GOT3 (cell line): ENCODE results near the gene PDS5A.
"Not testable (repeated sequence)": the region's sequence is repeated elsewhere in the genome, so short reads cannot be mapped to it uniquely, and the experiment has no call there.

Experiments
- DNase-seq: peaks from one replicate; lab custom pipeline; 2025; ENCODE audit warnings: mixed read lengths; lab: John Stamatoyannopoulos, UW

The PDS5A gene

DNA sequence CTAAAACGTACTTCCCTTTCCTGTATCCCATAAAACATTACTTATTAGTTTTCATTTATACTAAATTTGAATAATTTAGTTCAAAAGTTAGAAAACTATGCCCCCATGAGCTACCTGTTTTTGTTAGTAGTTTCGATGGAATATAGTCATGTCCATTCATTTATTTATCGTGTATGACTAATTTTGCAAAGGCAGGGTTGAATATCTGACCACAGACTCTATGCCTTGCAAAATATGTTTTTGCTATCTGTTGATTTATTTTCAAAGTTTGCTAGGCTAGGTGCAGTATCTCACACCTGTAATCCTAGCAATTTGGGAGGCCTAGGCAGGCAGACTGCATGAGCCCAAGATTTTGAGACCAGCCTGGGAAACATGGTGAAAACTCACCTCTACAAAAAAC, 78.4 kb downstream of the PDS5A start:
- DNase-seq = no peak

DNA sequence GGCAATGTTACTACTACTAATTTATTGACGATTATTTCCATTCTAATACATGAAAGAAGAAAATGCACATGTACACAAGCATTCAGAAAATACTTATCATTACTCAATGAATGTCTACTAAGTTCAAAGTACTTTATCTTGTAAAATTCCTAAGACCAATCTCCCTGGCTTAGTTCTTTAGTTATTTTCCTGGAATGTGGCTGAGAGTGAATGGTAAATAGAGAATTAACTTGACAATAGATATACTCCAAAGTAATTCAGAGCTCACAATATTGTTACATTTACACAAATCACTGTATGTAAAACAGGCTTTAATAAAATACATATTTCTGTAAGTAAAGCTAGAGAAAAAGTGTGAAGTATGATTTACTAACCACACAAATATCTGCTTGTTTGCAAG, 79.7 kb downstream of the PDS5A start:
- DNase-seq = no peak

DNA sequence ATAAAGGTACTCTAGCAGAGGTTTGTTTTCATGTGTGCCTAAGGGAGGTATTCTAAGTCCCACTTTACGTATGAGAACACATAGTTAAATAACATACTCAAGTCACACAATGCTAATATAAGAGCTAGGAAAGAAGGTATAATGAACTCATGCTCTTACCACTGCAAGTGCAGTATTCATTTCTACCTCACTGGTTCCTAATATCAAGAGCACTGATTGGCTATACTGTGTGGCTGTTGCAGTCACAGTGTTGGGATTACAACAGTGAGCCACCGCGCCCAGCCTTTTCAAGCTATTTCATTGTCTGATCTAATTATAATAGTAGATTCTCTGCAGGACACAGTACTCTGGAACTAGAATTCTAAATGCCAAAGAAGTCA, 84.0 kb downstream of the PDS5A start:
- no peak for DNase-seq

DNA sequence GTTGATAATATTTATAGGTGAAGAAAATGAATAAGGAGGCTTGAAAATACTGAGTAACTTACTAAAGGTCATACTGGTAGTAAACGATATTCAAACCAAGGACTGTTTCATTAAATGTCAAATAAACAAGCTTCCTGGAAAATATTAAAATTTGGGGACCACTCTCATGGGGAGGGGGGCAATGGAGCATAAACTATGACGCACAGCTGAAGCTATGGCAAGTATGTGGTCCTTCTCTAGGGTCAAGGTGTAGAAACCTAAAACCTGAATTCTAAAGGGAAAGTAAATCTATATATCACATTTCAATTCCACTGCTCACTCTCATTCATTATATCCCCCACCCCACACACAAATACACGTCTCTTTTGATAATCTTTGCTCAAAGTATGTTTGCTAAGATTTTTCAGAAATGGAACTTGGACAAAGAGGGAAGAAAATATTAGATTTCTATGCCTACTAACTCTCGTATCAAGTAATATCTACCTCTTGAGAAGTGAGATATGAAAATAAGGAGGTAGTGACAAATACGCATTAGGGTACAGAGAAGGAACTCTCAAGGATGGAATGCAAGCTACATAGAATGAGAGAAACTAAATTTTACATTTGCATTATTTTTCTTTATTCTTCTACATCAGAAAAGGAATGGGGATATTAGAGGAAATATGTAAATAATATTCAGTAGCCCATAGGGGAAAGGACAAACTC, 84.6 kb downstream of the PDS5A start:
- DNase-seq = no peak

DNA sequence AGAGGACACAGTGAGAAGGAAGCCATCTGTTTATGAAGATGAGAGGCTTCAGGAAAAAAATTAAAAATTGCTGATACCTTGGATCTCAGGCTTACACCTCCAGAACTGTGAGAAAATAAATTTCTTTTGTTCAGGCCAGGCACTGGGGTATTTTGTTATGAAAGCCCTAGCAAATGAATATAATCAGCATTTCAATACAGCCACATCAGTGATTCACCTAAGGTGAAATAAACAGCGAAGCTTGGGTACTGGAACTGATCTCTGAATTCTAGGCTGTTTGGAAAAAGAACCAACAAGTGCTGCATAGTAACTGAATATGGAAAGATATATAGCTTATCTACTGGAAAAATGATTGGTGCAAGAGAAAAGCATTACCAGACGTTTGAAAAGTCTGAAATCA, 88.5 kb downstream of the PDS5A start:
- no peak for DNase-seq

DNA sequence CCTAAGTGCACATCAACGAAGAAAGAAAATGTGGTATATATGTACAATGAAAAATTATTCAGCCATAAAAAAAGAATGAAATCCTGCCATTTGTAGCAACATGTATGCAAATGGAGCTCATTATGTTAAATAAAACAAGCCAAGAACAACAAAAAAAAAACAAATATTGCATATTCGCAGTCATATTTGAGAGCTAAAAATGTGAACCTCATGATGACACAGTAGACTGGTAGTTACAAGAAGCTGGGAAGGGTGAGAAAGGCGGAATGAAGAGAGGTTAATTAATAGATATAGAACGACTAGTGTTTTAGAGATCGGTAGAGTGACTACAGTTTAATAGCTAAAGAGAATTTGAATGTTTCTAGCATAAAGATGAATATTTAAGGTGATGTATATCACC, 89.2 kb downstream of the PDS5A start:
- no peak for DNase-seq

DNA sequence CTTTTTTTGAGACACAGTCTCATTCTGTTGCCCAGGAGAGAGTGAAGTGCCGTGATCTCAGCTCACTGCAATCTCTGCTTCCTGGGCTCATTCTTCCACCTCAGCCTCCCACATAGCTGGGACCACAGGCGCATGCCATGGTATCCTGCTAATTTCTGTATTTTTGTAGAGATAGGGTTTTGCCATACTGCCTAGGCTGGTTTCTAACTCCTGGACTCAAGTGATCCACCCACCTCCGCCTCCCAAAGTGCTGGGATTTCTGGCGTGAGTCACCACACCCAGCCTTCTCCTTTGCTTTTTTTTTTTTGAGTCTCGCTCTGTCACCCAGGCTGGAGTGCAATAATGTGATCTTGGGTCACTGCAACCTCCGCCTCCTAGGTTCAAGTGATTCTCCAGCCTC, 94.1 kb downstream of the PDS5A start:
- no peak for DNase-seq

DNA sequence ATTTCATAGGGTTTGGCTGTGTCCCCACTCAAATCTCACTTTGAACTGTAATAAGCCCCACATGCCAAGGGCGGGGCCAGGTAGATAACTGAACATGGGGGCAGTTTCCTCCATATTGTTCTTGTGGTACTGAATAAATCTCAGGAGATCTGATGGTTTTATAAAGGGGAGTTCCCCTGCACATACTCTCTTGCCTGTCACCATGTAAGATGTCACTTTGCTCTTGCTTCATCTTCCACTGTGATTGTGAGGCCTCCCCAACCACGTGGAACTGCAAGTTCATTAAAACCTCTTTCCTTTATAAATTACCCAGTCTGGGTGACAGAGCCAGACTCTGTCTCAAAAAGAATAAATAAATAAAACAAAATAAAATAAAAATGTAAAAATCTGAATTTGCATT, 95.9 kb downstream of the PDS5A start:
- no peak for DNase-seq

DNA sequence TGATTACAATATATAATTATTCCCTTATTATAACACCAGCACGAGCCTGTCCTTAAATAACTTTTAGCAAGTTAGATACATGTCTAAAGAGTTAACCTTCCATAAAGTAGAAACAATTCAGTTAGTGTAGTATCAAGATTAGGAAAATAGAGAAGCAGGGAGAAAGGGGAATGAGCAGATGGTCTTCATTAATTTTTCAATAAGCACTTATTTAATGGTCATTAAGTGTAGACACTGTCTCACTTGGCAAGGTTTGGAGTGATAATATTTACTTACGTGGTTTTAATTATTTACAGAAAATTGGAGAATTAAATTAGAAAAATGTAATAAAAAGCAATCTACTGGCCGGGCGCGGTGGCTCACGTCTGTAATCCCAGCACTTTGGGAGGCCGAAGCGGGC, 99.7 kb downstream of the PDS5A start:
- DNase-seq = no peak

DNA sequence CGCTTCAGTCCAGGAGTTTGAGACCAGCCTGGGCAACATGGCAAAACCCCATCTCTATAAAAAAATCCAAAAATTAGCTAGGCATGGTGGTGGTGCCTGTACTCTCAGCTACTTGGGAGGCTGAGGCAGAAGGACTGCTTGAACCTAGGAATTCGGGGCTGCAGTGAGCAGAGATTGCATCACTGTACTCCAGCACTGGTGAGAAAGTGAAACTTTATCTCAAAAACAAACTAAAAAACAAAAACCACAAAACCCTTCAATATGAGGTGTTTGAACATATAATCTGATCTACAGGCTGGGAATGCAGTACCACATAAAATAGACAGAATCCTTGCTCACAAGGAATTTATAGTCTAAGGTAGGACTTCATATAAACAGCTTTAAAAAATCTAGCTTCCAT, 103.9 kb downstream of the PDS5A start:
- DNase-seq = no peak

DNA sequence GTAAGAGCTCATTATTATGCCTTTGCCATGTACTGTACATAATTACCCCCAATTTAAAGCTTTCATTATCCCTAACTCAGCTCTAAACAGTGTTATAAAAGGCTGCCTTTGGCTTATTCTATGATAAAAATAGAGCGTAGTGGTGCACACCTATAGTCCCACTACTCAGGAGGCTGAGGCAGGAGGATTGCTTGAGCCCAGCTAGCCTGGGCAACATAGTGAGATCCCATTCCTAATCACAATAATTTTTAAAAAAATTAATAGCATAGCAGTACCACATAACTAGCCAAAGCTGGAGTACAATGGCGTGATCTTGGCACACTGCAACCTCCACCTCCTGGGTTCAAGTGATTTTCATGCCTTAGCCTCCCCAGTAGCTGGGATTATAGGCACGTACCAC, 112.4 kb downstream of the PDS5A start:
- no peak for DNase-seq

DNA sequence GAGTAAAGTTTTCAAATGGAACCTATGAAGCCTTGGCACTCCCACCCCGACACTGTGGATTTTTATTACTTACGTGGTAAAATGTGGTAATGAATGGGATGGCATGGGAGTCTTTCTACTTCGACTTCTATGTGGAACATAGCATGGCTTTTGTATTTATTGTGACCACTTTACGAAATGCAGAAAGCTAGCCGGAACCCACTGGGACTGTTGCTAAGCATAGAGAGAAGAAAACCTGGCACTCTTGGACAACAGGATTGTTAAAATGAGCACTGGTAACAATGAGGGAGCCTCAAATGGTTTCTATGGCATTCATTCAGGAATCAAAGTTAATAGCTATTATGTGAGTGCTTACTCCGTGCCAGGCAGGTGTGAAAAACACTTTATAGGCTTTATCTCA, 113.3 kb downstream of the PDS5A start:
- no peak for DNase-seq

DNA sequence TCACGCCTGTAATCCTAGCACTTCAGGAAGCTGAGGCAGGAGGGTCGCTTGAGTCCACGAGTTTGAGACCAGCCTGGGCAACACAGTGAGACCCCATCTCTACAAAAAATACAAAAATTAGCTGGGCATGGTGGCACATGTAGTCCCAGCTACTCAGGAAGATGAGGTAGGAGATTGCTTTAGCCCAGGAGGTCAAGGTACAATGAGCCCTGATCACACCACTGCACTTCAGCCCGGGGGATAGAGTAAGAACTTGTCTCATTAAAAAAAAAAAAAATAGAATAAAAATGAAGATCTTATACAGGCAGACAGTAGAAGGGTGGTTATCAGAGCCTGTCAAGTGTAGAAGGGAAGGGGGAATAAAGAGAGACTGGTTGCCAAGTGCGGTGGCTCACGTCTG, 116.9 kb downstream of the PDS5A start:
- DNase-seq = no peak

DNA sequence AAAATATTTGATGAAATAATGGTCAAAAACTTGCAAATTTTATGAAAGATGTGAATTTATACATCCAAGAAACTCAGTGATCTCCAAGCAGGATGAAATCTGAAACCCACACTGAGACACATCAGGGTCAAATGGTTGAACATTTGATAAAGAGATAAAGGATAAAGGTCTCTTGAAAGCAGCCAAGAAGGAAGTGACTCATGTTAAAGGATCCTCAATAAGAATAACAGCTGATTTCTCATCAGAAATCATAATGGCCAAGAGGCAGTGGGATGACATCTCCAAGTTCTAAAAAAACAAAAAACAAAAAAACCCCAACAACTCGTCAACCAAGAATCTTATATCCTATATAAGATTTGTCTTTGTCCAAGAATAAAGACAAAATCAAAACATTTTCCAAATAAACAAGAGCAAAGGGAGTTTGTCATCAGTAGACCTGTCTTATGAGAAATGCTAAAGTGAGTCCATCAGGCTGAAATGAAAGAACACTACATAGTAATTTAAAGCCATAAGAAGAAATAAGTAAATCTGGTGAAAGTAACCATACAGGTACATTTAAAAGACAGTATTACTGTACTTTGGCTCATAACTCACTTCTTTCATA, 121.7 kb downstream of the PDS5A start:
- DNase-seq = no peak

DNA sequence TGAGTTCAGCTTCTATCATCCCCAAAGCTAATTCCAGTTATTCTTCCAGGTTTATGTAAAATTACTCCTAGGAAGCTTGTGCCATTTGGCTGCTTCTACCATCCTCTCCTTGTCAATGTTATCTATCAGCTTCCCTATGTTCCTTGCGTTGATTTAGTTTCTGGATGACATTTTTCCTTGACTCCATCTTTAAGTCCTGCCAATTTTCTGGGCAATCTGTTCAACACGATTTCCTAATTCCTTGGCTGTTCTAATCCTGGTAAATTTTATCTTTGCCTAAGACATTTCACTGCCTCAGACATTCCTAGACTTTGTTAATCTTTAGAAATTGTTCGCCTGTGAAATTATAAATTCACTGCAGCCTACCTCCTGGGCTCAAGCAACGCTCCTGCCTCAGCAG, 125.1 kb downstream of the PDS5A start:
- DNase-seq = no peak

DNA sequence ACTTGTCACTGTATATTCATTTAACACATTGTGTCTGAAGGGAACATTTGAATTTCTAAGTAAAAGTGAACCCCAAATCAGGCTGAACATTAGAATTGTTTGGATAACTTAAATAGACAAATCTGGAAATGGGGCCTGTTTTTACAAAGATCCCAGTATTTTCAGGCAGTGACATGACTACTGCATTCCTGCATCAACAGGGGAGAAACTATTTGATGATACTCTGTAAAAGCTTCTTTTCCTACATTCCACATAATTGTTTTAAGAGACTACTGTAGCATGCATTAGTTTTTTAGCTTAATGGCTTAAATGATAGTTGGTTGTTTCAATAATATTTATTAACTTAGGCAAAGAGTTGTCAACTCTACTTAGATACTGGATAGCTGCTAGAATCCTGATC, 127.0 kb downstream of the PDS5A start:
- no peak for DNase-seq

DNA sequence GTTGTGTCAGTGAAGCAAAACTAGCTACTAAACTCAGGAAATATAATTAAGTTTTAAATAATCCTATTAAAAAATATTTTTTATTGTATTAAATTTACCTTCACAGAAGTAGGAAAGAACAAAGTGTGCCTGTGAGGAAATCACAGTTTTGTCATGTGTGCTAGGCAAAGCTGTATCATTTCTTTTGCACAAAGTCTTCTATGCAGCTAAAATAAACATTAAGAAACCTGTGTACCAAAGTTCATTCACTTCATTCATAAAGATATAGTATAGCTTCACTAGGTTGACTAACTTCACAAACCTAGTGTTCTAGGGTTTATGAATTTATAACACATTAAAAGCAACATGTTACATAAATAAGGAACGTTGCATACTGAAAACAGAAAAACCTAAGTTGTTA, 131.0 kb downstream of the PDS5A start:
- no peak for DNase-seq

DNA sequence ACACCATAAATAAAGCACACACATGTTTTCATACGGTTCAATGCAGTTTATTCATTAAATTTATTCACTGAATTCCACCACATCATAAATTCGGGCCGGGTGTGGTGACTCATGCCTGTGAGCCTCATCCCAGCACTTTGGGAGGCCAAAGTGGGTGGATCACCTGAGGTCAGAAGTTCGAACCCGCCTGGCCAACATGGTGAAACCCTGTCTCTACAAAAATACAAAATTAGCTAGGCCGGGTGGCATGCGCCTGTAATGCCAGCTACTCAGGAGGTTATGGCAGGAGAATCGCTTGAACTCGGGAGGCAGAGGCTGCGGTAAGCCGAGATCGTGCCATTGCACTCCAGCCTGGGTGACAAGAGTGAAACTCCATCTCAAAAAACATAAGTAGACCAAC, 131.6 kb downstream of the PDS5A start:
- DNase-seq = no peak

DNA sequence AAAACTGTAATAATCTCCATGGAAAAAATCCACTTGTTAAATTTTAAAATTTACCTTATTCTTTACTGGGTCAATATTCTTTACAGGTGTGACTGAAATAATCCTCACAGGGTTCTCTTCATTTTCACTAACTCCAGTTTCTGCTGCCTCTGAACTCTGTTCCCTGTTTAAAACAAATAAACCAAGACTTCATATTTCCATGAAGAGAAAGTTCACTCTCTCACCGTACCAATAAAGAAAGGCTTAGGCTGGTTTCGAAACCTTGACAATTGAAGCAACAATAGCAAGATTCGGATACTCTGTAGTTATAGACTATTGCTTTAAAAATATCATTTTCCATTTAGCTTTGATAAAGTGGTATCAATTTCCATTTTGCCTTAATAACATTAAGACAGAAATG, 135.8 kb downstream of the PDS5A start:
- no peak for DNase-seq

DNA sequence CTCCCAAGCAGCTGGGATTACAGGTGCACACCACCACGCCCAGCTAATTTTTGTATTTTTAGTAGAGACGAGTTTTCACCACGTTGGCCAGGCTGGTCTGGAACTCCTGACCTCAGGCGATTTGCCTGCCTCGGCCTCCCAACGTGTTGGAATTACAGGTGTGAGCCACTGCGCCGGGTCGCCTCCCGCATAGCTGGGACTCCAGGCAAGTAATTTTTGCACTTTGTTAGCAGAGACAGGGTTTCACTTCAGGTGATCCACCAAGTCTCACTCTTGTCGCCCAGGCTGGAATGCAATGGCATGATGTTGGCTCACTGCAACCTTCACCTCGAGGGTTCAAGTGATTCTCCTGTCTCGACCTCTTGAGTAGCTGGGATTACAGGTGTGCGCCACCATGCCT, 137.2 kb downstream of the PDS5A start:
- not testable (repeated sequence) for DNase-seq

DNA sequence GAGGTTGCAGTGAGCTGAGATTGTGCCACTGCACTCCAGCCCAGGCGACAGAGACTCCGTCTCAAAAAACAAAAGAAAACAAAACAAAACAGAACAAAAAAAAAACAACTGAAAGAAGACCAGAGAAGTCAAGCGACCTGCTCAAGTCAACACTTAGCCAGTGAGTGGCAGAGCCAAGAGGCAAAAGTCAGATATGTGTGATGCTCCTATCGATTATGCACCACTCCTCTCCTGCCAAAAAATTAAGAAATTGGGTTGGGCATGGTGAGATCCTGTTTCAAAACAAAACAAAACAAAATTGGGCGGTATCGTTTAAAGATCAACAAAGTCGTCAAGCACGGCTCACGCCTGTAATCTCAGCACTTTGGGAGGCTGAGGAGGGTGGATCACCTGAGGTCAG, 137.7 kb downstream of the PDS5A start:
- no peak for DNase-seq

DNA sequence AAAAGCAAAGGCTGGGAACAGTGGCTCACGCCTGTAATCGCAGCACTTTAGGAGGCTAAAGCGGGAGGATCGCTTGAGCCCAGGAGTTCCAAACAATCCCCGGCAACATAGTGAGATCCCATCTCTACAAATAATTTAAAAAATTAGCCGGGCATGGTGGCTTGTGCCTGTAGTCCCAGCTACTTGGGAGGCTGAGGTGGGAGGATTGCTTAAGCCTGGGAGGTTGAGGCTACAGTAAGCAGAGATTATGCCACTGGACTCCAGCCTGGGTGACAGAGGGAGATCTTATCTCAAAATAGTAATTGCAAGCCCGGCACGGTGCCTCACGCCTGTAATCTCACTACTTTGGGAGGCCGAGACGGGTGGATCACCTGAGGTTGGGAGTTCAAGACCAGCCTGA, 139.3 kb downstream of the PDS5A start:
- DNase-seq = not testable (repeated sequence)

DNA sequence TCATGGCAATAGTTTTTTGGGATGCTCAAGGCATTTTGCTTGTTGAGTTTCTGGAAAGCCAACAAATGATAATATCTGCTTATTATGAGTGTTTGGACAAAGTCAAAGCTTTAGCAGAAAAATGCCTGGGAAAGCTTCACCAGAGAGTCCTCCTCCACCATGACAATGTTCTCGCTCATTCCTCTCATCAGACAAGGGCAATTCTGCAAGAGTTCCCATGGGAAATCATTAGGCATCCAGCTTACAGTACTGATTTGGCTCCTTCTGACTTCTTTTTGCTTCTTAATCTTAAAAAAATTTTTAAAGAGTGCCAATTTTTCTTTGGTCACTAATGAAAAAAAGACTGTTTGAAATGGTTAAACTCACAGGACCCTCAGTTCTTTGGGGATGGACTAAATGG, 143.4 kb downstream of the PDS5A start:
- no peak for DNase-seq

DNA sequence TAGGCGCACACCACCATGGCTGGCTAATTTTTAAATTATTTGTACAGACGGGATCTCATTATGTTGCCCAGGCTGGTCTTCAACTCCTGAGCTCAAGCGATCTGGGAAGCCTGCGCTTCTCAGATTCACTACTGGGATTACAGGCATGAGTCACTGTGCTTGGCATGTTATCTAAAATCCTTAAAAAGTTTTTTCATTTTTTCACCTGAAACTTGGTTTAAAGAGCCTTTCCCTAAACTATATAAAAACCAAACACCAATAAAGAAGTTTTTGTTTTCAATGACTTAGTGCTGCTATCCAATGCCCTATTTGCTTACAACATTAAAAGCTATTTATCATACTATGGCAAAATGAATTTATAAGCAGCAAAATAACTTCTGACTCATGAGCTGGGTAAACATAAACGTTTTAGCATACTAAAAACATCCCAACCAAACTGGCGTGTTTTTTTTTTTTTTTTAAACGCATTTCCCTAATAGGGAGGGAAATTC, 151.9 kb downstream of the PDS5A start:
- DNase-seq = no peak
